Measurements from ENCODE around the gene FNDC3A.

GRCh38 chr13:49218493-49219051 is 242.9 kb downstream of the FNDC3A start:
- TF ChIP-seq POLR2A (IDR thresholded peaks at IDR 0.05) (no peak), CTCF (IDR thresholded peaks at IDR 0.05) (no peak)

Measured in heart left ventricle (tissue), 13 donors.